IPS-NIHi11 (cell line): ENCODE measurements around the gene MRM2.
"Not testable (repeated sequence)": the region's sequence is repeated elsewhere in the genome, so short reads cannot be mapped to it uniquely, and the experiment has no call there.

Experiments
- DNase-seq: peaks from one replicate; pipeline ENCODE4 v3.0.0; 2012; ENCODE audit warnings: mixed read lengths, low spot score

MRM2 gene

GRCh38 chr7:2241580-2242540, at the start of gene MRM2, which contains the start of gene NUDT1:
Gene MRM2 (minus strand): TSS chr7:2242205. CDS start chr7:2242169, 36 bp downstream.
Gene NUDT1 (plus strand): TSS chr7:2242226. CDS start chr7:2244575, 2,349 bp downstream.
- peak; percentile 95 for DNase-seq

GRCh38 chr7:2290877-2291276, 48.9 kb upstream of the MRM2 start:
- DNase-seq, result no peak

- DNase-seq, result no peak
These were observed 47.6 kb upstream of the MRM2 start for GRCh38 chr7:2289621-2290020.

GRCh38 chr7:2289111-2289586, 47.1 kb upstream of the MRM2 start:
- DNase-seq, result no peak

- no peak for DNase-seq
These were observed 46.5 kb upstream of the MRM2 start for GRCh38 chr7:2288503-2288902.

GRCh38 chr7:2287745-2288144, 45.7 kb upstream of the MRM2 start:
- DNase-seq, result no peak

- DNase-seq, result no peak
These were observed 41.1 kb upstream of the MRM2 start for GRCh38 chr7:2283074-2283473.

GRCh38 chr7:2282185-2282751, 40.3 kb upstream of the MRM2 start:
- peak; percentile 13 for DNase-seq

- DNase-seq, result no peak
These were observed 39.5 kb upstream of the MRM2 start for GRCh38 chr7:2281541-2281940.

- no peak for DNase-seq
These were observed 38.4 kb upstream of the MRM2 start for GRCh38 chr7:2280424-2280823.

GRCh38 chr7:2279896-2280295, 37.9 kb upstream of the MRM2 start:
- no peak for DNase-seq

GRCh38 chr7:2278026-2278425, 36.0 kb upstream of the MRM2 start:
- DNase-seq, result peak; percentile 5

- DNase-seq, result peak; percentile 3
These were observed 34.1 kb upstream of the MRM2 start for GRCh38 chr7:2276107-2276506.

GRCh38 chr7:2275101-2275500, 33.1 kb upstream of the MRM2 start:
- DNase-seq, result no peak

- DNase-seq, result peak; percentile 2
These were observed 32.7 kb upstream of the MRM2 start for GRCh38 chr7:2274666-2275065.

GRCh38 chr7:2273866-2274265, 31.9 kb upstream of the MRM2 start:
- peak; percentile 4 for DNase-seq

GRCh38 chr7:2272031-2272430, 30.0 kb upstream of the MRM2 start:
- DNase-seq, result peak; percentile 5

- DNase-seq, result peak; percentile 12
These were observed 29.4 kb upstream of the MRM2 start for GRCh38 chr7:2271273-2272026.

- no peak for DNase-seq
These were observed 28.5 kb upstream of the MRM2 start for GRCh38 chr7:2270495-2270894.

GRCh38 chr7:2269991-2270460, 28.0 kb upstream of the MRM2 start:
- DNase-seq, result no peak

GRCh38 chr7:2269089-2269990, 27.3 kb upstream of the MRM2 start:
- DNase-seq, result not testable (repeated sequence)
